ENCODE results near the gene CTU2. TPM values are rescaled to one million over a fixed set of nuclear protein-coding genes. Genes with fewer than 3 reads are reported as not detected.
A peak's percentile ranks its signal among the peaks of the same experiment; 100 is the strongest.

CTU2 gene
- total and polyA plus RNA-seq, 9 of the 15 experiments (the other 6 are each of a cell fraction or from before 2014, with no cell fraction given) = 1.3 to 105 (median 23.2) TPM

GRCh38 chr16:88720396-88720970 lies 14.2 kb downstream of the CTU2 start:
- Histone ChIP-seq H3K9ac (ENCODE audit: insufficient read depth in 1 of 2, low read depth in 2 of 2, low read length in 2 of 2) (no peak overlapping the region), H4K20me1 (replicated peaks; ENCODE audit: control insufficient read depth, insufficient read depth, low read length) (no peaks in the 10 kb centered on the region), H3K4me2 (ENCODE audit: insufficient read depth, low read length) (no peak overlapping the region), H3K4me1 (replicated peaks in 1 of 2; ENCODE audit: control insufficient read depth in 2 of 2, insufficient read depth in 2 of 2, low read length in 2 of 2) (peaks cover 0 to 49% of the 10 kb centered on the region in 2 experiments; a peak in 1 of 5 replicates), H3K9me3 (replicated peaks; ENCODE audit: control insufficient read depth, insufficient read depth, low read depth, low read length) (0 out of 2 replicates have a peak, but pooled peaks cover 2% of the 10 kb centered on the region), H3K79me2 (ENCODE audit: control insufficient read depth, insufficient read depth, low read length) (no peaks in the 10 kb centered on the region; the same call in 2 of the 3 replicates), H3K36me3 (ENCODE audit: control insufficient read depth, insufficient read depth, low read length) (peaks cover 100% of the 10 kb centered on the region), H3K4me3 (no peak overlapping the region), H3K9me1 (ENCODE audit: control insufficient read depth, insufficient read depth, low read length) (peaks cover 3% of the 10 kb centered on the region), H3K27me3 (ENCODE audit: control insufficient read depth in 2 of 2, insufficient read depth in 2 of 2, low read length in 2 of 2) (no peaks in the 10 kb centered on the region; a peak in 1 of 5 replicates), H3K27ac (ENCODE audit: extremely low read depth, low read depth, low read length) (no peak overlapping the region), H2AFZ (ENCODE audit: low read depth, low read length) (no peak overlapping the region)
- FAIRE-seq (no peak), ATAC-seq (no peak), DNase-seq (ENCODE audit: extremely low read depth in 1 of 4, low spot score in 3 of 4) (no peak)
- in situ Hi-C loops (cut with MboI) (no loop called here), intact Hi-C loops (cut with micrococcal nuclease) (no loop called here)
- ChIA-PET POLR2A (interaction anchor here (0.6 to 1.1 kb wide), 5 partner anchors 10 to 439 kb away, joined by 3 read pairs; no protein-coding TSS in a partner anchor), CTCF (ENCODE audit: low intra/inter-chr PET ratio) (no interaction called here)
- BruUV-seq (replicated peaks) = no TSS peak
- 94% methylated on average over 12 of the region's 23 CpGs for WGBS (ENCODE audit: insufficient coverage, low coverage, missing lambda C conversion rate)
- no peak for TF ChIP-seq NUFIP1 (IDR thresholded peaks at IDR 0.05; ENCODE audit: partially characterized antibody)
- TF ChIP-seq, protein P1, sequence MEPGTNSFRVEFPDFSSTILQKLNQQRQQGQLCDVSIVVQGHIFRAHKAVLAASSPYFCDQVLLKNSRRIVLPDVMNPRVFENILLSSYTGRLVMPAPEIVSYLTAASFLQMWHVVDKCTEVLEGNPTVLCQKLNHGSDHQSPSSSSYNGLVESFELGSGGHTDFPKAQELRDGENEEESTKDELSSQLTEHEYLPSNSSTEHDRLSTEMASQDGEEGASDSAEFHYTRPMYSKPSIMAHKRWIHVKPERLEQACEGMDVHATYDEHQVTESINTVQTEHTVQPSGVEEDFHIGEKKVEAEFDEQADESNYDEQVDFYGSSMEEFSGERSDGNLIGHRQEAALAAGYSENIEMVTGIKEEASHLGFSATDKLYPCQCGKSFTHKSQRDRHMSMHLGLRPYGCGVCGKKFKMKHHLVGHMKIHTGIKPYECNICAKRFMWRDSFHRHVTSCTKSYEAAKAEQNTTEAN (CRISPR knock-in tag; IDR thresholded peaks at IDR 0.05) = no peak
- TF ChIP-seq POLR2G (IDR thresholded peaks at IDR 0.05; ENCODE audit: low read depth, low read length) = peak; percentile 0; the same call in 1 of the 2 replicates
- TF ChIP-seq, protein P2, sequence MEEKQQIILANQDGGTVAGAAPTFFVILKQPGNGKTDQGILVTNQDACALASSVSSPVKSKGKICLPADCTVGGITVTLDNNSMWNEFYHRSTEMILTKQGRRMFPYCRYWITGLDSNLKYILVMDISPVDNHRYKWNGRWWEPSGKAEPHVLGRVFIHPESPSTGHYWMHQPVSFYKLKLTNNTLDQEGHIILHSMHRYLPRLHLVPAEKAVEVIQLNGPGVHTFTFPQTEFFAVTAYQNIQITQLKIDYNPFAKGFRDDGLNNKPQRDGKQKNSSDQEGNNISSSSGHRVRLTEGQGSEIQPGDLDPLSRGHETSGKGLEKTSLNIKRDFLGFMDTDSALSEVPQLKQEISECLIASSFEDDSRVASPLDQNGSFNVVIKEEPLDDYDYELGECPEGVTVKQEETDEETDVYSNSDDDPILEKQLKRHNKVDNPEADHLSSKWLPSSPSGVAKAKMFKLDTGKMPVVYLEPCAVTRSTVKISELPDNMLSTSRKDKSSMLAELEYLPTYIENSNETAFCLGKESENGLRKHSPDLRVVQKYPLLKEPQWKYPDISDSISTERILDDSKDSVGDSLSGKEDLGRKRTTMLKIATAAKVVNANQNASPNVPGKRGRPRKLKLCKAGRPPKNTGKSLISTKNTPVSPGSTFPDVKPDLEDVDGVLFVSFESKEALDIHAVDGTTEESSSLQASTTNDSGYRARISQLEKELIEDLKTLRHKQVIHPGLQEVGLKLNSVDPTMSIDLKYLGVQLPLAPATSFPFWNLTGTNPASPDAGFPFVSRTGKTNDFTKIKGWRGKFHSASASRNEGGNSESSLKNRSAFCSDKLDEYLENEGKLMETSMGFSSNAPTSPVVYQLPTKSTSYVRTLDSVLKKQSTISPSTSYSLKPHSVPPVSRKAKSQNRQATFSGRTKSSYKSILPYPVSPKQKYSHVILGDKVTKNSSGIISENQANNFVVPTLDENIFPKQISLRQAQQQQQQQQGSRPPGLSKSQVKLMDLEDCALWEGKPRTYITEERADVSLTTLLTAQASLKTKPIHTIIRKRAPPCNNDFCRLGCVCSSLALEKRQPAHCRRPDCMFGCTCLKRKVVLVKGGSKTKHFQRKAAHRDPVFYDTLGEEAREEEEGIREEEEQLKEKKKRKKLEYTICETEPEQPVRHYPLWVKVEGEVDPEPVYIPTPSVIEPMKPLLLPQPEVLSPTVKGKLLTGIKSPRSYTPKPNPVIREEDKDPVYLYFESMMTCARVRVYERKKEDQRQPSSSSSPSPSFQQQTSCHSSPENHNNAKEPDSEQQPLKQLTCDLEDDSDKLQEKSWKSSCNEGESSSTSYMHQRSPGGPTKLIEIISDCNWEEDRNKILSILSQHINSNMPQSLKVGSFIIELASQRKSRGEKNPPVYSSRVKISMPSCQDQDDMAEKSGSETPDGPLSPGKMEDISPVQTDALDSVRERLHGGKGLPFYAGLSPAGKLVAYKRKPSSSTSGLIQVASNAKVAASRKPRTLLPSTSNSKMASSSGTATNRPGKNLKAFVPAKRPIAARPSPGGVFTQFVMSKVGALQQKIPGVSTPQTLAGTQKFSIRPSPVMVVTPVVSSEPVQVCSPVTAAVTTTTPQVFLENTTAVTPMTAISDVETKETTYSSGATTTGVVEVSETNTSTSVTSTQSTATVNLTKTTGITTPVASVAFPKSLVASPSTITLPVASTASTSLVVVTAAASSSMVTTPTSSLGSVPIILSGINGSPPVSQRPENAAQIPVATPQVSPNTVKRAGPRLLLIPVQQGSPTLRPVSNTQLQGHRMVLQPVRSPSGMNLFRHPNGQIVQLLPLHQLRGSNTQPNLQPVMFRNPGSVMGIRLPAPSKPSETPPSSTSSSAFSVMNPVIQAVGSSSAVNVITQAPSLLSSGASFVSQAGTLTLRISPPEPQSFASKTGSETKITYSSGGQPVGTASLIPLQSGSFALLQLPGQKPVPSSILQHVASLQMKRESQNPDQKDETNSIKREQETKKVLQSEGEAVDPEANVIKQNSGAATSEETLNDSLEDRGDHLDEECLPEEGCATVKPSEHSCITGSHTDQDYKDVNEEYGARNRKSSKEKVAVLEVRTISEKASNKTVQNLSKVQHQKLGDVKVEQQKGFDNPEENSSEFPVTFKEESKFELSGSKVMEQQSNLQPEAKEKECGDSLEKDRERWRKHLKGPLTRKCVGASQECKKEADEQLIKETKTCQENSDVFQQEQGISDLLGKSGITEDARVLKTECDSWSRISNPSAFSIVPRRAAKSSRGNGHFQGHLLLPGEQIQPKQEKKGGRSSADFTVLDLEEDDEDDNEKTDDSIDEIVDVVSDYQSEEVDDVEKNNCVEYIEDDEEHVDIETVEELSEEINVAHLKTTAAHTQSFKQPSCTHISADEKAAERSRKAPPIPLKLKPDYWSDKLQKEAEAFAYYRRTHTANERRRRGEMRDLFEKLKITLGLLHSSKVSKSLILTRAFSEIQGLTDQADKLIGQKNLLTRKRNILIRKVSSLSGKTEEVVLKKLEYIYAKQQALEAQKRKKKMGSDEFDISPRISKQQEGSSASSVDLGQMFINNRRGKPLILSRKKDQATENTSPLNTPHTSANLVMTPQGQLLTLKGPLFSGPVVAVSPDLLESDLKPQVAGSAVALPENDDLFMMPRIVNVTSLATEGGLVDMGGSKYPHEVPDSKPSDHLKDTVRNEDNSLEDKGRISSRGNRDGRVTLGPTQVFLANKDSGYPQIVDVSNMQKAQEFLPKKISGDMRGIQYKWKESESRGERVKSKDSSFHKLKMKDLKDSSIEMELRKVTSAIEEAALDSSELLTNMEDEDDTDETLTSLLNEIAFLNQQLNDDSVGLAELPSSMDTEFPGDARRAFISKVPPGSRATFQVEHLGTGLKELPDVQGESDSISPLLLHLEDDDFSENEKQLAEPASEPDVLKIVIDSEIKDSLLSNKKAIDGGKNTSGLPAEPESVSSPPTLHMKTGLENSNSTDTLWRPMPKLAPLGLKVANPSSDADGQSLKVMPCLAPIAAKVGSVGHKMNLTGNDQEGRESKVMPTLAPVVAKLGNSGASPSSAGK (IDR thresholded peaks at IDR 0.05) = no peak
- TF ChIP-seq CBX1 (IDR thresholded peaks at IDR 0.05; ENCODE audit: low read depth) = no peak
- no peak for TF ChIP-seq ZNF77 (CRISPR knock-in tag; IDR thresholded peaks at IDR 0.05)
- TF ChIP-seq ID3 (CRISPR knock-in tag; IDR thresholded peaks at IDR 0.05) = no peak
- TF ChIP-seq ID3 (tag; IDR thresholded peaks at IDR 0.05) = no peak
